NK-92 treated with Interleukin-12 subunit alpha and Interleukin-12 subunit beta, amount 100 ng/mL, for 24 hours (cell line): ENCODE measurements around the gene CEMIP2.

ENCODE experiments used
- DNase-seq: peaks from one replicate; lab custom pipeline; 2025; lab: John Stamatoyannopoulos, UW

CEMIP2 gene

GRCh38 chr9:71638627-71639026 is 129.7 kb downstream of the CEMIP2 start:
- DNase-seq: no peak

- no peak for DNase-seq
Measured at GRCh38 chr9:71637926-71638325, 130.4 kb downstream of the CEMIP2 start.

- no peak for DNase-seq
Measured at GRCh38 chr9:71637375-71637774, 130.9 kb downstream of the CEMIP2 start.

GRCh38 chr9:71636143-71636839 is 132.0 kb downstream of the CEMIP2 start:
- DNase-seq: no peak

GRCh38 chr9:71634752-71635151 is 133.6 kb downstream of the CEMIP2 start:
- no peak for DNase-seq
